PC-3 (cell line): Measurements from ENCODE around the gene ETV5.

Experiments
- CTCF ChIP-seq: fragments of 300-600 bp; sonication (generic); conservative IDR thresholded peaks from 2 replicates; pipeline ENCODE4 v1.5.1; 2017; ENCODE audit warnings: antibody characterized with exemption, low read depth, mild to moderate bottlenecking, low read length
- EZH2 ChIP-seq: fragments of 300-600 bp; sonication (generic); IDR thresholded peaks from one replicate; pipeline ENCODE4 v1.6.1; 2017; ENCODE audit warnings: antibody characterized with exemption, mild to moderate bottlenecking, low read length; ENCODE audit not compliant: unreplicated experiment

GRCh38 chr3:186001842-186002241, 107.0 kb downstream of the ETV5 start:
- no peak for TF ChIP-seq CTCF
- TF ChIP-seq EZH2, result no peak
